Astrocyte (in vitro differentiated cells and primary cell): Measurements from ENCODE around the gene HMX1. TPM values are rescaled to one million over a fixed set of nuclear protein-coding genes. Genes with fewer than 3 reads are reported as not detected.

Source experiments
- DNase-seq: peaks from one replicate; pipeline ENCODE4 v3.0.0-alpha.2; 2010; ENCODE audit warnings: low read depth
- FAIRE-seq: peaks from 2 replicates; lab custom pipeline; 2011; peaks lifted over from hg19 to GRCh38; lab: Jason Lieb, UNC
- H2AFZ ChIP-seq: 2 replicates; pipeline ENCODE4 v1.6.0; 2012; ENCODE audit warnings: low read depth, low read length, inconsistent platforms
- H3K27ac ChIP-seq: 2 replicates; pipeline ENCODE4 v1.5.1; 2011; ENCODE audit warnings: low read depth, low read length, inconsistent platforms
- H3K27me3 ChIP-seq: 2 replicates; pipeline ENCODE4 v1.6.0; 2011; ENCODE audit warnings: low read length, inconsistent platforms; ENCODE audit not compliant: insufficient read depth
- H3K36me3 ChIP-seq: 2 replicates; pipeline ENCODE4 v1.5.1; 2011; ENCODE audit warnings: low read length, inconsistent platforms; ENCODE audit not compliant: insufficient read depth
- H3K4me1 ChIP-seq: 2 replicates; pipeline ENCODE4 v1.5.1; 2011; ENCODE audit warnings: low read length, inconsistent platforms; ENCODE audit not compliant: insufficient read depth
- H3K4me2 ChIP-seq: 2 replicates; pipeline ENCODE4 v1.6.0; 2012; ENCODE audit warnings: low read length, inconsistent platforms
- H3K4me3 ChIP-seq: 2 replicates; pipeline ENCODE4 v1.5.1; 2011; ENCODE audit warnings: low read depth, mild to moderate bottlenecking, low read length, inconsistent platforms; ENCODE audit not compliant: insufficient read depth
- H3K79me2 ChIP-seq: 2 replicates; pipeline ENCODE4 v1.6.0; 2012; ENCODE audit warnings: mild to moderate bottlenecking, low read length, inconsistent platforms; ENCODE audit not compliant: insufficient read depth
- H3K9ac ChIP-seq: 2 replicates; pipeline ENCODE4 v1.6.0; 2012; ENCODE audit warnings: mild to moderate bottlenecking, low read length, inconsistent platforms
- H3K9me3 ChIP-seq: 2 replicates; pipeline ENCODE4 v1.5.1; 2012; ENCODE audit warnings: low read depth, mild to moderate bottlenecking, low read length, inconsistent platforms; ENCODE audit not compliant: insufficient read depth
- H4K20me1 ChIP-seq: 2 replicates; pipeline ENCODE4 v1.6.0; 2012; ENCODE audit warnings: low read length, inconsistent platforms; ENCODE audit not compliant: insufficient read depth
- H3K27ac Mint-ChIP-seq: one replicate; pipeline ENCODE4 v1.8.0; 2021; ENCODE audit warnings: mild to moderate bottlenecking, mixed read lengths; ENCODE audit not compliant: unreplicated experiment
- H3K27me3 Mint-ChIP-seq: one replicate; pipeline ENCODE4 v1.8.0; 2021; ENCODE audit warnings: low read depth, mixed read lengths; ENCODE audit not compliant: unreplicated experiment
- H3K36me3 Mint-ChIP-seq: one replicate; pipeline ENCODE4 v1.8.0; 2021; ENCODE audit warnings: low read depth, mixed read lengths; ENCODE audit not compliant: unreplicated experiment
- H3K4me1 Mint-ChIP-seq: one replicate; pipeline ENCODE4 v1.8.0; 2021; ENCODE audit warnings: low read depth, mixed read lengths; ENCODE audit not compliant: unreplicated experiment
- H3K4me3 Mint-ChIP-seq: one replicate; pipeline ENCODE4 v1.8.0; 2021; ENCODE audit warnings: mild to moderate bottlenecking, moderate library complexity, mixed read lengths; ENCODE audit not compliant: unreplicated experiment
- H3K9me3 Mint-ChIP-seq: one replicate; pipeline ENCODE4 v1.8.0; 2021; ENCODE audit warnings: mild to moderate bottlenecking, mixed read lengths; ENCODE audit not compliant: unreplicated experiment
- CTCF ChIP-seq: IDR thresholded peaks from 2 replicates; pipeline ENCODE4 v1.5.1; 2011; ENCODE audit warnings: low read depth, mild to moderate bottlenecking, inconsistent platforms, low read length, moderate library complexity; ENCODE audit not compliant: insufficient read depth
- EZH2 ChIP-seq: IDR thresholded peaks from 2 replicates; pipeline ENCODE4 v1.6.1; 2012; ENCODE audit warnings: mild to moderate bottlenecking, low read length, inconsistent platforms; ENCODE audit not compliant: insufficient read depth
- total RNA-seq: library from RNA; stranded (reverse); gene quantifications from 2 replicates; pipeline ENCODE4 v1.2.1, GENCODE V29; 2021

HMX1 gene
- total RNA-seq, 1 donor from 2014 or later = 0.25 TPM

GRCh38 chr4:8866421-8866820, 5.2 kb downstream of the HMX1 start:
- Mint-ChIP-seq H3K4me3 (no peak overlapping the region), H3K27ac (no peak overlapping the region), H3K9me3 (peaks cover 6% of the 10 kb centered on the region), H3K27me3 (peaks cover 66% of the 10 kb centered on the region), H3K4me1 (no peaks in the 10 kb centered on the region), H3K36me3 (peaks cover 3% of the 10 kb centered on the region)
- no peak overlapping the region for H3K9ac ChIP-seq
- DNase-seq = no peak
- no peak overlapping the region for H3K4me2 ChIP-seq
- H3K36me3 ChIP-seq = no peaks in the 10 kb centered on the region
- no peak overlapping the region for H3K27ac ChIP-seq
- TF ChIP-seq CTCF (no peak), EZH2 (no peak)
- H3K27me3 ChIP-seq = peaks cover 70% of the 10 kb centered on the region
- H3K4me1 ChIP-seq = no peaks in the 10 kb centered on the region
- no peaks in the 10 kb centered on the region for H3K9me3 ChIP-seq
- no peaks in the 10 kb centered on the region for H3K79me2 ChIP-seq
- no peaks in the 10 kb centered on the region for H4K20me1 ChIP-seq
- H2AFZ ChIP-seq = no peak overlapping the region
- no peak for FAIRE-seq
- H3K4me3 ChIP-seq = no peak overlapping the region

GRCh38 chr4:8865681-8866310, 5.8 kb downstream of the HMX1 start:
- Histone ChIP-seq H4K20me1 (no peaks in the 10 kb centered on the region), H3K27me3 (peaks cover 71% of the 10 kb centered on the region), H2AFZ (no peak overlapping the region), H3K36me3 (no peaks in the 10 kb centered on the region), H3K4me1 (no peaks in the 10 kb centered on the region), H3K27ac (no peak overlapping the region), H3K4me2 (no peak overlapping the region), H3K4me3 (no peak overlapping the region), H3K79me2 (no peaks in the 10 kb centered on the region), H3K9ac (no peak overlapping the region), H3K9me3 (no peaks in the 10 kb centered on the region)
- Mint-ChIP-seq H3K4me3 (no peak overlapping the region), H3K9me3 (peaks cover 6% of the 10 kb centered on the region), H3K36me3 (peaks cover 3% of the 10 kb centered on the region), H3K4me1 (no peaks in the 10 kb centered on the region), H3K27me3 (peaks cover 68% of the 10 kb centered on the region), H3K27ac (no peak overlapping the region)
- no peak for FAIRE-seq
- DNase-seq = no peak
- no peak for TF ChIP-seq CTCF
- no peak for TF ChIP-seq EZH2

GRCh38 chr4:8864912-8865680, 6.5 kb downstream of the HMX1 start:
- no peaks in the 10 kb centered on the region for H3K79me2 ChIP-seq
- no peak overlapping the region for H3K9ac ChIP-seq
- TF ChIP-seq EZH2 = no peak
- no peak for TF ChIP-seq CTCF
- no peak overlapping the region for H3K27ac Mint-ChIP-seq
- H3K27me3 ChIP-seq = peaks cover 74% of the 10 kb centered on the region
- DNase-seq (no peak), FAIRE-seq (no peak)
- no peak overlapping the region for H3K4me2 ChIP-seq
- H3K4me1 Mint-ChIP-seq = no peaks in the 10 kb centered on the region
- H3K4me1 ChIP-seq = no peaks in the 10 kb centered on the region
- no peaks in the 10 kb centered on the region for H4K20me1 ChIP-seq
- peaks cover 6% of the 10 kb centered on the region for H3K9me3 Mint-ChIP-seq
- no peak overlapping the region for H3K4me3 ChIP-seq
- no peak overlapping the region for H3K27ac ChIP-seq
- peaks cover 65% of the 10 kb centered on the region for H3K27me3 Mint-ChIP-seq
- H2AFZ ChIP-seq = no peak overlapping the region
- H3K4me3 Mint-ChIP-seq = no peak overlapping the region
- H3K9me3 ChIP-seq = no peaks in the 10 kb centered on the region
- H3K36me3 ChIP-seq = no peaks in the 10 kb centered on the region
- peaks cover 3% of the 10 kb centered on the region for H3K36me3 Mint-ChIP-seq
